Measurements from ENCODE around the gene BUB3.

BUB3 gene

DNA sequence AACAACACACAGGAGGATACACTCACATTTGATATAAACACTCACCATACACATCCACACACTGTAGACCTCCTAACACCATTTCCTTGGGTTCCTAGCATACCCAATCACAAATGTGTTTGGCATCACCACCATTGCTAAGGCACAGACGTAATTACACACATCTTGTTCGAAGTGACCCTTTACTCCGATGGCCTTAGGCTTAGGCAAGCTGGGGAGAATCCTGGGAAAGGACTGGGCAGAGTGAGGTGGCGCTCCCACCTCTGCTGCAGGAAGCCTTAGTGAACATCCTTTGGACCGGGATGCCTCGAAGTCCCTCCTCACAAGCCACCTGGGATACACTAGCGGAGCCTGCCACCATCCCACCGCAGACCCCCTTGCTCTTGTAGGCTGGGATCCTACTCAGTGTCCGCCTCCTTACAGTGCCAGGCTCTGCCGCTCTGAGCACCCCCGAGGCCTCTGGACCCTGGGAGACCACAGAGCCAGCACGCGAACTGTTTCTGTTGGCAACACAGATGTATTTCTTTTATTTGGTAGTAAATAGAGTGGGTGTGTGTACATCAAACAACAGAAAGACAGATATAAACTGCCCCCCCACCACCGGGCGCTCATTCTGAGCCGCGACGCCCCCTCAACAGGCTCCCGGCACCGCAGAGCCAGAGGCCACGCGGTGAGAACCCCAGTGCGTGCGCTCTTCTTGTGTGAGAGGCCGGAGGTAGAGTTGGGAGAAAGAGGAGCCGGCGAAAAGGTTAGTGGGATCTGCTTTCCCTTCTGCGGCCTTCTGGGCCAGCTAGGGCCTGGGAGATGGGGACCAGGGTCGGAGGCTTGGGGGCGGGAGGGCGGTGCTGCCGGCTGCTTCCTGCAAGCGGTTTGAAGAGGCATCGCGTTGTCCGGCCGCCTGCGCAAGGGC lies 12.2 kb upstream of the BUB3 start:
- DNase-seq: no peak

DNA sequence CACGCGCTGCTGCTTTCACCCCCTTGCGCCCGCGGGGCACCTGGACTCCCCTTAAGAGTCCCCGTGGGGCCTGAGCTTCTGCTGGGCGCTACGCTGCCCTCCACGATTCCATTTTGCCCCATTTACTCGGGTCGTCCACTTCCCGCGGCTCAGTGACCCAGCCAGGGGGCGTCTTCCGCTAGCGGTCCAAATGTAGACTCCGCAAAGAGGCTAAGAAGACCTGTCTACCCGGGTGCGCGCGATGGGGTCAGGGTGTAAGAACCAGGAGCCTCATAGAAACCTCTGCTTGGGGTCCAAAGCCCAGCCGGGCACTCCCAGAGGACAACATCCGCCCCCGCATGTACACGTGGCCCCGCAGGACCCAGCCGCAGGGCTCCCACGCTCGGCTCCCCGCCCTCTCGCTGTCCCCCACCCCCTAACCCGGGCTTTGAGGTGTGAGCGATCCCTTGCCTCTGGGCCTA lies 11.5 kb upstream of the BUB3 start:
- DNase-seq: no peak

- DNase-seq: no peak
These were observed 10.9 kb upstream of the BUB3 start for GRCh38 chr10:123143162-123143824.

DNA sequence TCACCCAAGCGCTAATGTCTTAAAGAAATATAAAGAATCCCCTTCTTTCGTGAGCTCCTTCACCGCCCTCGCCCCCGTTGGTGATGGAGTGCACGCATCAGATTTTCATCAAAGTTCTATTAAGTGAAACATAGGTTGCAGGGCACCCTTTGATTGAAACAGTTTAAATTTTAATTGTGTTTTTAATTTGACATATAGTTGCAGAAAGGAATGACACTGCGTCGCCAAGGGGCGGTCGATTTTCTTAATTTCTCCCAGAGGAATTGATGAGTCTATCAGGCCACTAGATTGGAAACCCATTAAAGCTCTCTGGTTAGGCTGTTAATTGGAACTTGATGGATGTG lies 10.4 kb upstream of the BUB3 start:
- no peak for DNase-seq

DNA sequence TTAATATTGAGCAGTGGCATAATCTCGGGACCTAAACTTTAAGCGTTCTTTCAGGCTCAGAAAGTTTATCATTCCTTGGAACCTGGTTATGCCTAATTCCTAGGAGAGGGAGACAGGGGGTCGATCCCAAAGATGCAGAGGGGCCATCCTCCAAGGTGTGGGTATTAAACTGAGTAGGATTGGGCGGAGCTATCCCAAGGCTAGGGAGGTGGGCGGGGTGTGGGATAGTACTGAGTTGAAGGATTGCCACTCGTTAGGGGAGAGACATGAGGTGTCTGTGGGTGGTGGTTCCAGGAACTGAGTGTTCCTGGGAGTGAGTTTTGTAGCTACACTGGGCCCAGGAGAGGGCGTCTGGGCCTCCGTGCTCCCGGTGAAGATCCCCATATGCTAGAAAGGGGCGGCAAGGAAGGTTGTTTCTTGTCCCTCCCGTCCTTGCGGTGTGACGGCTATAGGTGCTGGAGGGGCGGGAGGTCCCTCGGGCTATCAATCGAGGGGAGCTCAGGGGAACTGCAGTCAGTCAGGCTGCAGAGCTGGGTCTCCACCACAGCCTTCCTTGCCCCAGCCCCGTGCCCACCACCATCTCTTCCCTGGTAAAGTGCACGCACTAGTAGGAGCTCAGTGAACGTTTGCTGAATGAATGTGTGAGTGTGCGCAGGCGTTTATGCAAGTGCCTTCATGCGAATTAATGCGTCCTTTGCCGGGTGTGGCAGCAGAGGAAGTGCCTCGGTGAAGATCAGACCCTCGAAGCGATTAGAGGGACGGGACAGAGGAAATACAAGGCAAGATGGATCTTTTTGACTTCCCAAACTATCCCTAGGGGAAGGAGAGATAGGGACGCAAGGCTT lies 9.3 kb upstream of the BUB3 start:
- DNase-seq: peak; percentile 58

GRCh38 chr10:123145542-123146012 lies 8.6 kb upstream of the BUB3 start:
- DNase-seq: no peak

DNA sequence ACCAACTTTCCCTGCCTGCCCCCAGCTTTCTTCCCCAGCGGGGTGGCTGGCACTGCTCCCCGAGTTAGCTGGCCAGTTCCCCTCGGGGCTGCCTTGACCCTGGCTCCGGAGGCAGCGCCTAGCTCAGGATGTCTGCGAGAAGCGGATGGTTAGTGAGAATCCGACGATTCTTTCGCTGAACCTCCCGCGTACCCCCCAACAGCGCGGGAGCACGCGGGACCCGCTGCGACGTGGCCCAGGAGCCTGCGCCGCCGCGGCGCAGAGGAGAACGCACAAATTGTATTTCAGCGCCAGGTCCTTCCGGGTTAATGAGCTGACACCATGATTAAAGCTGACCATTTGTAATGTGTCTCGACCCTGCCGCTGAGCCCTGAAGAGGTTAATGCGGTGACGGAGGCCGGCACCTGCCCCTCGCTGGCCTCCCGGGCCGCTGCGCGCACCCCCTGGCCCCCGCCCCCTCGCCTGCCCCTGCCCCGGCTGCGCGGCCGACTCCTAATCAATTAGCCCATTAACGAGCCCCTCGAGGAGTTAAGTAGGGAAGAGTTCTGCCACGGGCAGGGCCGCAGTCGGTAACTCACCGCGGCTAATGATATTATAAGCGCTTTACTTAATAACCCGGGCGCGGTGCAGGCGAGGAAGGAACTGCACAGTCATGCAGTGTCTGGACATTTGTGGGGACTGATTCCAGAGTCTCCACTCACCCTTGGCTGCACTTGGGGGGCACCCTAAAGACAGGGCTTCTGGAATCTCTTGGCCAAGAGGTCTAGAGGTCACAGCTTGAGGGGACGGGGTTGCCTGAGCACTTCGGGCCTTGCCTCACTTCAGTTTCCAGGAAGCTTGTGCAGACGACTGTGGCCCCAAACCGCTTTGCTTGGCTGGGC lies 7.9 kb upstream of the BUB3 start:
- peak; percentile 92 for DNase-seq

GRCh38 chr10:123146894-123147634 lies 7.1 kb upstream of the BUB3 start:
- DNase-seq: no peak

DNA sequence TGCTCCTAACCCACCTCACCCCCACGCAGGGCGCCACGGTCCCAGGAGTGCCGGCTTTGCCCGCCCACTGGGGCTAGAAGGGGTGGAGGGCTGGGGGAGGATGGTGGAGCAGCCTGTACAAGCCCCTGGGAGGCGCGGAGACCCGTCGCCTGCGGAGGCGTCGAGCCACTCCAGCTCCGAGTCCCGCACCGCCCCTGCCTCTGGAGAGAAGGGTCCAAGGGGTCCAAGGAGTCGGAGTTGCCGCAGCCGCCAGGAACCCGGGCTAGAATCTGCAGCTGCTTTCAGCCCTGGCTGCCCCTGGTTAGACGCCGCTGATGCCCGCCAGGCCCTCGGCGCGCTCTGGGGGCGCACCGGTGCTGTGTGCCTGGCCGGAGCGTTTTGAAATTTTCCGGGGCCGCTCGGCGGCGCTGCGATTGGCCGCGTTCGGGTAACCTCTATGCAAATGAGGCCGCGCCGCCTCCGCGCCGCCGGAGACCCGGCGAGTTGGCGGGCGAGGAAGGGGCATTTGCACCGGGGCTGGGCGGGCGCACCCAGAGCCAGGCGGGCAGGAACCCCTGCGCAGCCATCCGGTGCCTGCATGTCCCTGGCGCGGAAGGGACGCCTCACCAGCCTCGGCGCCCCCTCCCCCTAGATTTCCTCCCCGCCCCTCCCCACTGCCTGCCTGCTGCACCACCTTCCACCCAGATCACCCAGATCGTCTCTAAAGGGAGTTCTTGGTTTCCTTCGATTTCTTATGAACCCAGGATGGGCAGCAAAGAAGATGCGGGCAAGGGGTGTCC lies 6.4 kb upstream of the BUB3 start, which contains the start of gene HMX2:
Gene HMX2, plus strand, starts transcription at position 502 of the 779 bp plus-strand sequence. Its CDS starts 243 bp downstream, at position 745.
- peak; percentile 15 for DNase-seq

- peak; percentile 19 for DNase-seq
These were observed 5.6 kb upstream of the BUB3 start for GRCh38 chr10:123148414-123149161.

DNA sequence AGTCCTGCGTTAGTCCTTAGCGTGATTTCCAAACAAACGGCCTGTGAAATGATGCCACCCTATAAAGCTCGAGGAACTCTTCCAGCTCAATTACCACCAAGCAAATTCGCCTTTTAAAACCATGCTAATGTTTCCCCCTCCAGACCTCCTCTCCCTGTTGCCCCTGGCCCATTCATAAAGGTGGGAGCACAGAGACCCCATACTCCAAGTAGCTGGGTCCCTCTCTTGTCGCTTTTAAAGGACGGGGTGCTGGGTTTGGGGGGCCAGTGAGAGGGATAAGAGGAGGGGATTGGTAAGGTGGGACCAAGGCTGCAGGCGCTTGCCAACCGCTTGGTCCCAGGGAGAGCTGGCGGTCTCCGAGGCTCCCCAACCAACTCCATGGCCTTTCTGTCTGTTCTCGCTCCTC lies 5.0 kb upstream of the BUB3 start:
- DNase-seq: no peak

DNA sequence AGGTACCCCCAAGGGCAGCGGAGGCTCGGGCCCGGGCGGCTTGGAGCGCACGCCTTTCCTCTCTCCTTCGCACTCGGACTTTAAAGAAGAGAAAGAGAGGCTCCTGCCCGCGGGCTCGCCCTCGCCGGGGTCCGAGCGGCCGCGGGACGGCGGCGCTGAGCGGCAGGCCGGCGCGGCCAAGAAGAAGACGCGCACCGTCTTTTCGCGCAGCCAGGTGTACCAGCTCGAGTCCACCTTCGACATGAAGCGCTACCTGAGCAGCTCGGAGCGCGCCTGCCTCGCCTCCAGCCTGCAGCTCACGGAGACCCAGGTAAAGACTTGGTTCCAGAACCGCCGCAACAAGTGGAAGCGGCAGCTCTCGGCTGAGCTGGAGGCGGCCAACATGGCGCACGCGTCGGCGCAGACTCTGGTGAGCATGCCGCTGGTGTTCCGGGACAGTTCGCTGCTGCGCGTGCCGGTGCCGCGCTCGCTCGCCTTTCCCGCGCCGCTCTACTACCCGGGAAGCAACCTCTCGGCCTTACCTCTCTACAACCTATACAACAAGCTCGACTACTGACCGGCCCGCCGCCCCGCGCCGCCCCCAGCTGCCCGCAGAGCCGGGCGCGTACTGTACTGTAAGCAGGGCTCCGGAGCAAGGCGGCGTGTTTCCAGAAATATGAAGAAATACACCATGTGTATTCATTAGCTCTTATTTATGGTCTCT lies 4.5 kb upstream of the BUB3 start:
- peak; percentile 6 for DNase-seq

- DNase-seq: no peak
These were observed 3.8 kb upstream of the BUB3 start for GRCh38 chr10:123150271-123150985.

DNA sequence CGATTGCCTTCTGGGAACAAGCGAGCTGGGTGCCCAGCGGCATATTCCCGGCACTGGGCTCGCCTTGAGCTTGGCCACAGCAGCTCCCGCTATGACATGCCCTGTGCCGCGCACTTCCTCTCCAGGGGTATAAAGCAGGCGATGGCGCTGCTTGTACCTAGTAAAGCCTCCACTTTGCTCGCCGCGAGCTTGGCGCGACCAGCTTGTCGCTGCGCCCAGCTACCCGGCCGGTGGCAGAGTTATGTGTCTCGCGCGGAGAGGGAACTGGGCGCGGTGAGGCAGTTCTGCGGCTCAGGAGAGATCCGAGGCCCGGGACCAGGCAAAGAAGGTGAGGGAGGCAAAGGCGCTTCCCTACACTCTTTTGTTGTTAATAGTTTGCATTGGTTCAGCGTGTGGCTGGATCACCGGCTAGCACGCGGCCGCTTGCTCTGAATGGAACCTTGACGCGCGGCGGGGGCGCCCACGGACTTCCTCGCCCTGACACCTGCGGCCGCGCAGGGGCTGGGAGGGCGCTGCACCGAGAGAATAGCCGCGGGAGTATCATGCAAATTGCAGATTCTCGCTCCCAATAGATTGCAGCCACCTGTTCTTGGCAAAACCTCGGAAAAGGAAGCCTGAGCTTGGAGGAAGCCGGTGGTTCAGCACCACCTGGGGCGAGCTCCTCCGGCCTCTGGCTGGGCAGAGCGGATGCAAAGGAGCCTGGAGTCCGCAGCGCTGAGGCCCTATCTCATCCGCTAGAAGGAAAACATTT lies 3.0 kb upstream of the BUB3 start:
- DNase-seq: peak; percentile 33

- DNase-seq: no peak
These were observed 2.5 kb upstream of the BUB3 start for GRCh38 chr10:123151737-123152135.

DNA sequence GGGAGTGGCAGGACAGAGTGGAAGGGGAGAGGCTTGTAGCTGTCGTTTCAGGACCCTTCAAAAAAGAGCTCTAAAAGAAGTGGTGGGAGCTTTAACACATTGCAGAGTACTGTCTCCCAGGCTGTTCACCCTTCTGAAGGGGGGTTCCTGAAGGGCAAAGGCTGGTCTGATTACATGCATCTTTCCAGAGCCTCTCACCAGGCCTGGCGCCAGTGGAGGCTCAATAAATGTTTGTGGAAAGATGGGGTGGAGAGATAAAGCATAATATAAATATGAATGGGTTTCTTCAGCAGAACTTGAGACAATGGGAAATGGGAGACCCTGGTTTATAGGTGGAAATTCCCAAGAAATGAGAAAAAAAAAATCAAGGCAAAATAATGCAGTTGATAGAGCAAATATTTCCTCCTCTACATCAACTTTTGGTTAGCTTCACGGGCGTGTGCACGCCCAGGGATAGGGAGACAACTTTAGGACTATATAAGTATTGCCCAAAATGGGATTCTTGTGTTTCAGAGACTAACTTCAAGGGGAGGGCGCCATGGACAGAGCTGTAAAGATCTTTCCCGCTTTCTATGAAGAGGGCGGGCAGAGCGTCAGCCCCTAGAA lies 613 bp upstream of the BUB3 start:
- DNase-seq: no peak
